COR-L47 (cell line): Measurements from ENCODE around the gene MBTD1.
"Not testable (repeated sequence)": the region's sequence is repeated elsewhere in the genome, so short reads cannot be mapped to it uniquely, and the experiment has no call there.

Source experiments
- DNase-seq: peaks from one replicate; lab custom pipeline; 2025; lab: John Stamatoyannopoulos, UW

MBTD1 gene

GRCh38 chr17:51255673-51256072 lies 4.2 kb downstream of the MBTD1 start:
- DNase-seq = no peak

- no peak for DNase-seq
These were observed 8.8 kb downstream of the MBTD1 start for GRCh38 chr17:51251010-51251409.

- DNase-seq = no peak
These were observed 9.5 kb downstream of the MBTD1 start for GRCh38 chr17:51250314-51250840.

- DNase-seq = no peak
These were observed 14.3 kb downstream of the MBTD1 start for GRCh38 chr17:51245535-51245934.

- no peak for DNase-seq
These were observed 15.8 kb downstream of the MBTD1 start for GRCh38 chr17:51244041-51244440.

GRCh38 chr17:51240275-51240674 lies 19.6 kb downstream of the MBTD1 start:
- DNase-seq = no peak

- no peak for DNase-seq
These were observed 21.5 kb downstream of the MBTD1 start for GRCh38 chr17:51238255-51238887.

- DNase-seq = no peak
These were observed 25.7 kb downstream of the MBTD1 start for GRCh38 chr17:51234162-51234561.

- no peak for DNase-seq
These were observed 27.9 kb downstream of the MBTD1 start for GRCh38 chr17:51231999-51232398.

GRCh38 chr17:51230306-51230705 lies 29.5 kb downstream of the MBTD1 start:
- DNase-seq = no peak

- no peak for DNase-seq
These were observed 30.0 kb downstream of the MBTD1 start for GRCh38 chr17:51229889-51230288.

GRCh38 chr17:51228161-51228560 lies 31.7 kb downstream of the MBTD1 start:
- no peak for DNase-seq

GRCh38 chr17:51225523-51225922 lies 34.3 kb downstream of the MBTD1 start:
- DNase-seq = not testable (repeated sequence)

GRCh38 chr17:51224402-51225262 lies 35.2 kb downstream of the MBTD1 start:
- DNase-seq = no peak

- DNase-seq = no peak
These were observed 38.5 kb downstream of the MBTD1 start for GRCh38 chr17:51221322-51221721.

GRCh38 chr17:51217946-51218345 lies 41.9 kb downstream of the MBTD1 start:
- no peak for DNase-seq

GRCh38 chr17:51214920-51215319 lies 44.9 kb downstream of the MBTD1 start:
- DNase-seq = no peak

GRCh38 chr17:51203838-51204237 lies 56.0 kb downstream of the MBTD1 start:
- no peak for DNase-seq

GRCh38 chr17:51200846-51201245 lies 59.0 kb downstream of the MBTD1 start:
- no peak for DNase-seq

GRCh38 chr17:51200295-51200694 lies 59.6 kb downstream of the MBTD1 start:
- no peak for DNase-seq

- DNase-seq = no peak
These were observed 62.1 kb downstream of the MBTD1 start for GRCh38 chr17:51197754-51198153.

- DNase-seq = no peak
These were observed 68.0 kb downstream of the MBTD1 start for GRCh38 chr17:51191895-51192294.

GRCh38 chr17:51189628-51190027 lies 70.2 kb downstream of the MBTD1 start:
- DNase-seq = no peak
